Medulla oblongata (tissue), 1 donor: ENCODE results near the gene EMID1.

Experiments
- DNase-seq: peaks from one replicate; pipeline ENCODE4 v3.0.0-alpha.2; 2015; ENCODE audit errors: extremely low spot score

Gene EMID1

GRCh38 chr22:29205594-29206371 lies at the start of gene EMID1:
Gene EMID1, plus strand, starts transcription at chr22:29205896. Its CDS starts 143 bp downstream, at chr22:29206039.
- DNase-seq, result no peak

GRCh38 chr22:29155966-29156365 lies 49.7 kb upstream of the EMID1 start:
- DNase-seq, result no peak

GRCh38 chr22:29156507-29156906 lies 49.2 kb upstream of the EMID1 start:
- DNase-seq, result no peak

GRCh38 chr22:29157759-29158535 lies 47.7 kb upstream of the EMID1 start:
- DNase-seq, result no peak

- DNase-seq, result no peak
Observed at GRCh38 chr22:29158546-29158945, 47.1 kb upstream of the EMID1 start.

- no peak for DNase-seq
Observed at GRCh38 chr22:29163808-29164207, 41.9 kb upstream of the EMID1 start.

GRCh38 chr22:29165321-29166060 lies 40.2 kb upstream of the EMID1 start:
- no peak for DNase-seq

- no peak for DNase-seq
Observed at GRCh38 chr22:29166180-29166579, 39.5 kb upstream of the EMID1 start.

- DNase-seq, result no peak
Observed at GRCh38 chr22:29167032-29167911, 38.4 kb upstream of the EMID1 start.

GRCh38 chr22:29171721-29172120 lies 34.0 kb upstream of the EMID1 start:
- no peak for DNase-seq

- no peak for DNase-seq
Observed at GRCh38 chr22:29172216-29172615, 33.5 kb upstream of the EMID1 start.

GRCh38 chr22:29175312-29175835 lies 30.3 kb upstream of the EMID1 start:
- no peak for DNase-seq

- peak; percentile 20 for DNase-seq
Observed at GRCh38 chr22:29183971-29184848, 21.5 kb upstream of the EMID1 start.

GRCh38 chr22:29184849-29185490 lies 20.7 kb upstream of the EMID1 start:
- peak; percentile 20 for DNase-seq

GRCh38 chr22:29186302-29186701 lies 19.4 kb upstream of the EMID1 start:
- DNase-seq, result no peak

GRCh38 chr22:29187831-29188230 lies 17.9 kb upstream of the EMID1 start:
- no peak for DNase-seq

- DNase-seq, result no peak
Observed at GRCh38 chr22:29190051-29190450, 15.6 kb upstream of the EMID1 start.

- no peak for DNase-seq
Observed at GRCh38 chr22:29190918-29191317, 14.8 kb upstream of the EMID1 start.

- no peak for DNase-seq
Observed at GRCh38 chr22:29193021-29193420, 12.7 kb upstream of the EMID1 start.

GRCh38 chr22:29194184-29194583 lies 11.5 kb upstream of the EMID1 start:
- DNase-seq, result no peak
